ENCODE measurements around the gene RPS26. TPM values are rescaled to one million over a fixed set of nuclear protein-coding genes. Genes with fewer than 3 reads are reported as not detected.
"Not testable (repeated sequence)": the region's sequence is repeated elsewhere in the genome, so short reads cannot be mapped to it uniquely, and the experiment has no call there.

RPS26 gene
- total RNA-seq, 1 donor from 2014 or later: 15.8 TPM

GRCh38 chr12:55996715-55997534 is 44.8 kb upstream of the RPS26 start, which contains the start of gene SUOX:
Gene SUOX, plus strand, starts transcription at chr12:55997276. Its CDS starts 4,946 bp downstream, at chr12:56002222.
- Mint-ChIP-seq H3K9me3 (ENCODE audit: low read depth) (no peaks in the 10 kb centered on the region), H3K36me3 (ENCODE audit: low read depth) (peaks cover 11% of the 10 kb centered on the region), H3K27ac (ENCODE audit: unreplicated experiment) (peak within 1 kb of the TSS; percentile 92), H3K27me3 (ENCODE audit: low read depth) (no peaks in the 10 kb centered on the region), H3K4me3 (ENCODE audit: unreplicated experiment) (peak within 1 kb of the TSS; percentile 93), H3K4me1 (ENCODE audit: low read depth) (peaks cover 30% of the 10 kb centered on the region)
- TF ChIP-seq, protein P1, sequence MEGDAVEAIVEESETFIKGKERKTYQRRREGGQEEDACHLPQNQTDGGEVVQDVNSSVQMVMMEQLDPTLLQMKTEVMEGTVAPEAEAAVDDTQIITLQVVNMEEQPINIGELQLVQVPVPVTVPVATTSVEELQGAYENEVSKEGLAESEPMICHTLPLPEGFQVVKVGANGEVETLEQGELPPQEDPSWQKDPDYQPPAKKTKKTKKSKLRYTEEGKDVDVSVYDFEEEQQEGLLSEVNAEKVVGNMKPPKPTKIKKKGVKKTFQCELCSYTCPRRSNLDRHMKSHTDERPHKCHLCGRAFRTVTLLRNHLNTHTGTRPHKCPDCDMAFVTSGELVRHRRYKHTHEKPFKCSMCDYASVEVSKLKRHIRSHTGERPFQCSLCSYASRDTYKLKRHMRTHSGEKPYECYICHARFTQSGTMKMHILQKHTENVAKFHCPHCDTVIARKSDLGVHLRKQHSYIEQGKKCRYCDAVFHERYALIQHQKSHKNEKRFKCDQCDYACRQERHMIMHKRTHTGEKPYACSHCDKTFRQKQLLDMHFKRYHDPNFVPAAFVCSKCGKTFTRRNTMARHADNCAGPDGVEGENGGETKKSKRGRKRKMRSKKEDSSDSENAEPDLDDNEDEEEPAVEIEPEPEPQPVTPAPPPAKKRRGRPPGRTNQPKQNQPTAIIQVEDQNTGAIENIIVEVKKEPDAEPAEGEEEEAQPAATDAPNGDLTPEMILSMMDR (IDR thresholded peaks at IDR 0.05): no peak
- peak; percentile 99 for DNase-seq (ENCODE audit: low spot score)

- no peak for DNase-seq (ENCODE audit: low spot score)
- Mint-ChIP-seq H3K27ac (ENCODE audit: unreplicated experiment) (peak overlapping the region; percentile 84), H3K9me3 (ENCODE audit: low read depth) (no peaks in the 10 kb centered on the region), H3K36me3 (ENCODE audit: low read depth) (peaks cover 5% of the 10 kb centered on the region), H3K4me3 (ENCODE audit: unreplicated experiment) (peak overlapping the region; percentile 93), H3K4me1 (ENCODE audit: low read depth) (peaks cover 30% of the 10 kb centered on the region), H3K27me3 (ENCODE audit: low read depth) (no peaks in the 10 kb centered on the region)
- TF ChIP-seq, protein P1 (IDR thresholded peaks at IDR 0.05): no peak
Observed at GRCh38 chr12:55997535-55997859, 44.2 kb upstream of the RPS26 start.

DNA sequence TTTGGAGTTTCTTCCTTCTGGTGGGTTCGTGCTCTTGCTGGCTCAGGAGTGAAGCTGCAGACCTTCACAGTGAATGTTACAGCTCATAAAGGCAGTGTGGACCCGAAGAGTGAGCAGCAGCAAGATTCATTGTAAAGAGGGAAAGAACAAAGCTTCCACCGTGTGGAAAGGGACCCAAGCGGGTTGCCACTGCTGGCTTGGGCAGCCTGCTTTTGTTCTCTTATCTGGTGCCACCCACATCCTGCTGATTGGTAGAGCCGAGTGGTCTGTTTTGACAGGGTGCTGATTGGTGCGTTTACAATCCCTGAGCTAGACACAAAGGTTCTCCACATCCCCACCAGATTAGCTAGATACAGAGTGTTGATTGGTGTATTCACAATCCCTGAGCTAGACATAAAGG is 42.2 kb upstream of the RPS26 start:
- H3K27ac Mint-ChIP-seq (ENCODE audit: unreplicated experiment); H3K36me3 Mint-ChIP-seq (ENCODE audit: low read depth); H3K9me3 Mint-ChIP-seq (ENCODE audit: low read depth); DNase-seq (ENCODE audit: low spot score); H3K4me3 Mint-ChIP-seq (ENCODE audit: unreplicated experiment); H3K27me3 Mint-ChIP-seq (ENCODE audit: low read depth): not testable (repeated sequence)
- H3K4me1 Mint-ChIP-seq (ENCODE audit: low read depth): peaks cover 30% of the 10 kb centered on the region

DNA sequence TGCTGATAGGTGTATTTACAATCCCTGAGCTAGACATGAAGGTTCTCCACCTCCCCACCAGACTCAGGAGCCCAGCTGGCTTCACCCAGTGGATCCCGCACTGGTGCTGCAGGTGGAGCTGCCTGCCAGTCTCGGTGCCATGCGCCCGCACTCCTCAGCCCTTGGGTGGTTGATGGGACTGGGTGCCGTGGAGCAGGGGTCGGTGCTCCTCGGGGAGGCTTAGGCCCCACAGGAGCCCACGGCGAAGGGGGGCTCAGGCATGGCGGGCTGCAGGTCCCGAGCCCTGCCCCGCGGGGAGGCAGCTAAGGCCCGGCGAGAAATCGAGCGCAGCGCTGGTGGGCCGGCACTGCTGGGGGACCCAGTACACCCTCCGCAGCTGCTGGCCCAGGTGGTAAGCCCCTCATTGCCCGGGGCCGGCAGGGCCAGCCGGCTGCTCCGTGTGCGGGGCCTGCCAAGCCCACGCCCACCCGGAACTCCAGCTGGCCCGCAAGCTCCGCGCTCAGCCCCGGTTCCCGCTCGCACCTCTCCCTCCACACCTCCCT is 41.6 kb upstream of the RPS26 start:
- not testable (repeated sequence) for H3K27ac Mint-ChIP-seq (ENCODE audit: unreplicated experiment); H3K36me3 Mint-ChIP-seq (ENCODE audit: low read depth); DNase-seq (ENCODE audit: low spot score); H3K9me3 Mint-ChIP-seq (ENCODE audit: low read depth); H3K4me3 Mint-ChIP-seq (ENCODE audit: unreplicated experiment); H3K27me3 Mint-ChIP-seq (ENCODE audit: low read depth)
- H3K4me1 Mint-ChIP-seq (ENCODE audit: low read depth): peaks cover 30% of the 10 kb centered on the region

DNA sequence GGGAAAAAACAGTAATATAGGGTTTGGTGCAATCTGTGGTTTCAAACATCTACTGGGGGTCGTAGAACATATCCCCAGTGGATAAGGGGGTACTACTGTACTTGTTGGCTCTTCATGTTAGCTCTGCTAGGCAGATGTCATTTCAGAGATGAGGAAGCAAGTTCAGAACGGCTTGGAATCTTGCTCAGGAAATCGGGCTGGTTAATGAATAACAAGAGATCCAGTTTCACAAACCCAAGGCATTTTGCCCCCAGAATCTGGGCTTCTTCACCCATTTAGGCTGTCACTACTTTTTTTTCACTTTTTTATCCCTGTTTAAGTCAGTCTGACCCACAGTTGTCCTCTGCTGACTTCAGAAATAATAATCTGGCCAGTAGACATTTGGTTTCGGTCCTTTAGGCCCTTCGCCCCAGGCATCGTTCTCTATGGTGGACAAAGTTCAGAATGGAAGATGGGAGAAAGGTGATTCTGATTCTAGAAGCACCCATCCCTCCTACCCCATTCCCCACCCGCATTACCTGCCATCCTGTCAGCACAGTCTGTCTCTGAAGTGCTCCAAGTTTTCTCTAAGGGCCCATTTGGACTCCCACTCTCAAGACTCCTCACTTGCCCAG is 40.1 kb upstream of the RPS26 start:
- Mint-ChIP-seq H3K4me3 (ENCODE audit: unreplicated experiment) (no peak overlapping the region), H3K4me1 (ENCODE audit: low read depth) (peaks cover 23% of the 10 kb centered on the region), H3K36me3 (ENCODE audit: low read depth) (peaks cover 7% of the 10 kb centered on the region), H3K27me3 (ENCODE audit: low read depth) (no peaks in the 10 kb centered on the region), H3K9me3 (ENCODE audit: low read depth) (no peaks in the 10 kb centered on the region), H3K27ac (ENCODE audit: unreplicated experiment) (no peak overlapping the region)
- TF ChIP-seq, protein P1 (IDR thresholded peaks at IDR 0.05): no peak
- no peak for DNase-seq (ENCODE audit: low spot score)

- DNase-seq (ENCODE audit: low spot score): peak; percentile 34
- not testable (repeated sequence) for H3K4me3 Mint-ChIP-seq (ENCODE audit: unreplicated experiment); H3K27me3 Mint-ChIP-seq (ENCODE audit: low read depth); H3K27ac Mint-ChIP-seq (ENCODE audit: unreplicated experiment); H3K9me3 Mint-ChIP-seq (ENCODE audit: low read depth); H3K36me3 Mint-ChIP-seq (ENCODE audit: low read depth)
- H3K4me1 Mint-ChIP-seq (ENCODE audit: low read depth): peaks cover 19% of the 10 kb centered on the region
Observed at GRCh38 chr12:56003376-56003775, 38.3 kb upstream of the RPS26 start.

All from chondrocyte (in vitro differentiated cells).